ENCODE data around the gene C1orf185. TPM values are rescaled to one million over a fixed set of nuclear protein-coding genes. Genes with fewer than 3 reads are reported as not detected.
A peak's percentile ranks its signal among the peaks of the same experiment; 100 is the strongest.
"Not testable (repeated sequence)": the region's sequence is repeated elsewhere in the genome, so short reads cannot be mapped to it uniquely, and the experiment has no call there.

Gene C1orf185
- total RNA-seq, 1 experiment from 2014 or later = not detected

GRCh38 chr1:51156752-51157151, 54.7 kb downstream of the C1orf185 start:
- Histone ChIP-seq H3K27me3 (replicated peaks; ENCODE audit: insufficient read depth, low read depth, low read length, poor library complexity) (no peaks in the 10 kb centered on the region), H3K36me3 (ENCODE audit: insufficient read depth, low read length, poor library complexity, severe bottlenecking) (no peaks in the 10 kb centered on the region), H3K27ac (ENCODE audit: low read depth, low read length, poor library complexity, severe bottlenecking) (no peak overlapping the region), H3K4me1 (ENCODE audit: insufficient read depth, low read length, poor library complexity, severe bottlenecking) (no peaks in the 10 kb centered on the region), H3K9me3 (ENCODE audit: low read depth, low read length, poor library complexity, severe bottlenecking) (no peaks in the 10 kb centered on the region), H3K4me3 (ENCODE audit: low read depth, low read length, poor library complexity, severe bottlenecking) (no peak overlapping the region)
- ChIA-PET POLR2A (ENCODE audit: low non-redundant PET) (no interaction called here), CTCF (no interaction called here)
- DNase-seq (ENCODE audit: low spot score) = no peak
- intact Hi-C loops (cut with micrococcal nuclease; ENCODE audit: unreplicated experiment) = no loop called here
- BruUV-seq (replicated peaks) = no TSS peak
- TF ChIP-seq EZH2 (IDR thresholded peaks at IDR 0.05; ENCODE audit: borderline replicate concordance, low read depth, low read length, poor library complexity, severe bottlenecking) (no peak), CTCF (conservative IDR thresholded peaks at IDR 0.05; ENCODE audit: low read depth, low read length) (no peak)

GRCh38 chr1:51157395-51157794, 55.4 kb downstream of the C1orf185 start:
- intact Hi-C loops (cut with micrococcal nuclease; ENCODE audit: unreplicated experiment) = no loop called here
- BruUV-seq (replicated peaks) = no TSS peak

GRCh38 chr1:51158263-51158662, 56.2 kb downstream of the C1orf185 start:
- Histone ChIP-seq H3K36me3 (ENCODE audit: insufficient read depth, low read length, poor library complexity, severe bottlenecking) (no peaks in the 10 kb centered on the region), H3K27me3 (replicated peaks; ENCODE audit: insufficient read depth, low read depth, low read length, poor library complexity) (no peaks in the 10 kb centered on the region), H3K4me3 (ENCODE audit: low read depth, low read length, poor library complexity, severe bottlenecking) (no peak overlapping the region), H3K4me1 (ENCODE audit: insufficient read depth, low read length, poor library complexity, severe bottlenecking) (no peaks in the 10 kb centered on the region), H3K27ac (ENCODE audit: low read depth, low read length, poor library complexity, severe bottlenecking) (no peak overlapping the region), H3K9me3 (ENCODE audit: low read depth, low read length, poor library complexity, severe bottlenecking) (no peaks in the 10 kb centered on the region)
- DNase-seq (ENCODE audit: low spot score) = no peak
- intact Hi-C loops (cut with micrococcal nuclease; ENCODE audit: unreplicated experiment) = no loop called here
- BruUV-seq (replicated peaks) = no TSS peak
- CTCF ChIA-PET = no interaction called here
- POLR2A ChIA-PET (ENCODE audit: low non-redundant PET) = no interaction called here
- no peak for TF ChIP-seq EZH2 (IDR thresholded peaks at IDR 0.05; ENCODE audit: borderline replicate concordance, low read depth, low read length, poor library complexity, severe bottlenecking)
- no peak for TF ChIP-seq CTCF (conservative IDR thresholded peaks at IDR 0.05; ENCODE audit: low read depth, low read length)

More at GRCh38 chr1:51157395-51157794, 55.4 kb downstream of the C1orf185 start:
- Histone ChIP-seq H3K4me1 (ENCODE audit: insufficient read depth, low read length, poor library complexity, severe bottlenecking) (no peaks in the 10 kb centered on the region), H3K27ac (ENCODE audit: low read depth, low read length, poor library complexity, severe bottlenecking) (no peak overlapping the region), H3K36me3 (ENCODE audit: insufficient read depth, low read length, poor library complexity, severe bottlenecking) (no peaks in the 10 kb centered on the region), H3K9me3 (ENCODE audit: low read depth, low read length, poor library complexity, severe bottlenecking) (no peaks in the 10 kb centered on the region), H3K4me3 (ENCODE audit: low read depth, low read length, poor library complexity, severe bottlenecking) (no peak overlapping the region), H3K27me3 (replicated peaks; ENCODE audit: insufficient read depth, low read depth, low read length, poor library complexity) (no peaks in the 10 kb centered on the region)
- POLR2A ChIA-PET (ENCODE audit: low non-redundant PET) = no interaction called here
- DNase-seq (ENCODE audit: low spot score) = peak; percentile 17
- CTCF ChIA-PET = no interaction called here
- TF ChIP-seq EZH2 (IDR thresholded peaks at IDR 0.05; ENCODE audit: borderline replicate concordance, low read depth, low read length, poor library complexity, severe bottlenecking) (no peak), CTCF (conservative IDR thresholded peaks at IDR 0.05; ENCODE audit: low read depth, low read length) (no peak)

- H3K9me3 ChIP-seq (ENCODE audit: low read depth, low read length, poor library complexity, severe bottlenecking); POLR2A ChIA-PET (ENCODE audit: low non-redundant PET); H3K27me3 ChIP-seq (replicated peaks; ENCODE audit: insufficient read depth, low read depth, low read length, poor library complexity); H3K27ac ChIP-seq (ENCODE audit: low read depth, low read length, poor library complexity, severe bottlenecking); BruUV-seq (replicated peaks); H3K36me3 ChIP-seq (ENCODE audit: insufficient read depth, low read length, poor library complexity, severe bottlenecking); H3K4me1 ChIP-seq (ENCODE audit: insufficient read depth, low read length, poor library complexity, severe bottlenecking); H3K4me3 ChIP-seq (ENCODE audit: low read depth, low read length, poor library complexity, severe bottlenecking); CTCF ChIA-PET; intact Hi-C loops (cut with micrococcal nuclease; ENCODE audit: unreplicated experiment); DNase-seq (ENCODE audit: low spot score): not testable (repeated sequence)
Measured at GRCh38 chr1:51162560-51162959, 60.5 kb downstream of the C1orf185 start.

Data from A673 (cell line).